SK-N-MC (cell line): ENCODE results near the gene SGMS1.
A peak's percentile ranks its signal among the peaks of the same experiment; 100 is the strongest.

Experiments used
- DNase-seq: peaks from one replicate; pipeline ENCODE4 v3.0.0-alpha.2; 2011; ENCODE audit warnings: low read depth, low spot score
- H3K27ac ChIP-seq: fragments of 200-600 bp; sonication (generic); 2 replicates; pipeline ENCODE4 v1.5.1; 2016; ENCODE audit warnings: mixed run types
- H3K36me3 ChIP-seq: fragments of 200-600 bp; sonication (generic); 2 replicates; pipeline ENCODE4 v1.6.1; 2017; ENCODE audit warnings: antibody characterized with exemption, low read length, mixed read lengths; ENCODE audit not compliant: insufficient read depth
- H3K4me3 ChIP-seq: fragments of 200-600 bp; sonication (generic); 2 replicates; pipeline ENCODE4 v1.5.1; 2016
- H3K9ac ChIP-seq: fragments of 200-600 bp; sonication (generic); 2 replicates; pipeline ENCODE4 v1.8.0; 2017; ENCODE audit warnings: mixed run types, mixed read lengths; ENCODE audit not compliant: insufficient read length
- H3K9me3 ChIP-seq: fragments of 200-600 bp; sonication (generic); 2 replicates; pipeline ENCODE4 v1.6.1; 2017; ENCODE audit warnings: low read depth, mild to moderate bottlenecking, antibody characterized with exemption, low read length, moderate library complexity, mixed read lengths
- EZH2 ChIP-seq: fragments of 200-600 bp; sonication (generic); IDR thresholded peaks from one replicate; pipeline ENCODE4 v1.6.1; 2017; ENCODE audit warnings: antibody characterized with exemption
- FOXP2 ChIP-seq: optimal IDR thresholded peaks from 2 replicates; pipeline ENCODE3; 2011; ENCODE audit warnings: mild to moderate bottlenecking, moderate library complexity; ENCODE audit not compliant: insufficient read depth; ENCODE audit errors: extremely low read length, control extremely low read depth
- POLR2AphosphoS5 ChIP-seq: IDR thresholded peaks from 2 replicates; pipeline ENCODE4 v1.6.1; 2012; ENCODE audit warnings: mild to moderate bottlenecking, low read depth, low read length, borderline replicate concordance

The SGMS1 gene

DNA sequence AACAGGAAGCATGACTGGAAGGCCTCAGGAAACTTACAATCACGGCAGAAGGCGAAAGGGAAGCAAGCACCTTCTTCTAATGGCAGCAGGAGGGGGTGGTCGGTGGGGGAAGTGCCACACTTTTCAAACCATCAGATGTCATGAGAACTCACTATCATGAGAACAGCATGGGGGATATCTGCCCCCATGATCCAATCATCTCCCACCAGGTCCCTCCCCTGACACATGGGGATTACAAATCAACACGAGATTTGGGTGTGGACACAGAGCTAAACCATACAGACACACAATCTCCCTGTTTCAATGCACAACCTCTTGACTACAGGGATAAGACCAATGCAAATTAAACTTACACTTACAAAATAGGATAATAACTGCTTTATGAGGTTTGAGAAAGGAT lies 97.6 kb downstream of the SGMS1 start:
- H3K27ac ChIP-seq = no peak overlapping the region
- DNase-seq = no peak
- no peaks in the 10 kb centered on the region for H3K36me3 ChIP-seq
- TF ChIP-seq EZH2 (no peak), POLR2AphosphoS5 (no peak), FOXP2 (no peak)
- no peaks in the 10 kb centered on the region for H3K9me3 ChIP-seq
- no peak overlapping the region for H3K9ac ChIP-seq
- no peak overlapping the region for H3K4me3 ChIP-seq

DNA sequence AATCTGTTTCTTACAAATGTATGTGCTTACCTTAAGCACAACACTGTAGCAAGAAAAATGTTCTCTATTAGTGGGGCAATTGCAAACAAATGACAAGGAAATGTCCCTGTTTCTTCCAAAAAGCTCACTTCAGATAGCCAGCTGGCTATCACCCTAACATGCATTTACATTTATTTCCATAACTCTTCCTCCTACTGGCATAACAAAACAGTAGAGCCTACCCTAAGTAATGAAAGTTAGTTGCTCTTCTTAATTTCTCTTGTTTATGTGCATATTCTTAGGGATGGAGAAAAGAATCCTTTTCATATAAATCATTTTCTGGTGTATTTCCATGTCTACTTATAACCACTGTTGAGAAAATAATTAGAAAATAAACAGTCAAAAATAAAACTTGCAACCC lies 100.4 kb downstream of the SGMS1 start:
- no peak overlapping the region for H3K4me3 ChIP-seq
- H3K27ac ChIP-seq = no peak overlapping the region
- no peaks in the 10 kb centered on the region for H3K36me3 ChIP-seq
- no peak for DNase-seq
- H3K9me3 ChIP-seq = no peaks in the 10 kb centered on the region
- TF ChIP-seq POLR2AphosphoS5 (no peak), FOXP2 (no peak), EZH2 (no peak)
- H3K9ac ChIP-seq = no peak overlapping the region

DNA sequence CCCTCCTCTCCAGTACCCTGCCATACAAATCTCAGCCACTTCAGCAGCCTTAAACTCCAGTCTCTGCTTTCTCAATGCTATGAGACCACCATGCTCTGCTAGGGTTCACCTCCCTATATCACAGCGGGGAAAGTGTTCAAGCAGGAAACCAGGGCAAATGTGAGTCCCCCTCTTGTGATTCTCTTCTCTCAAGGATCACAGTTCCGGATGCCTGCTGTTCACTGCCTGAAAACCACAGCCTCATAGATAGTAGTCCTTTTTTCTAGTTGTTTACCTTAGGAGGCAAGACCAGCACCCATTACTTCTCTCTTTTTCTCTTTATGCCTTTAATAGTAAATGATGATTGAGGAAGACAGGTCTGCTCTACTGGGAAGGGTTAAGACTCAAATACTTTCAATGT lies 100.8 kb downstream of the SGMS1 start:
- Histone ChIP-seq H3K27ac (no peak overlapping the region), H3K9ac (no peak overlapping the region), H3K9me3 (no peaks in the 10 kb centered on the region), H3K36me3 (no peaks in the 10 kb centered on the region), H3K4me3 (no peak overlapping the region)
- TF ChIP-seq EZH2 = no peak
- TF ChIP-seq FOXP2 = no peak
- no peak for TF ChIP-seq POLR2AphosphoS5
- DNase-seq = no peak

GRCh38 chr10:50520115-50520514 lies 103.6 kb downstream of the SGMS1 start:
- DNase-seq = no peak
- Histone ChIP-seq H3K9me3 (no peaks in the 10 kb centered on the region), H3K27ac (no peak overlapping the region), H3K9ac (no peak overlapping the region), H3K4me3 (no peak overlapping the region), H3K36me3 (no peaks in the 10 kb centered on the region)
- TF ChIP-seq POLR2AphosphoS5 (no peak), FOXP2 (no peak), EZH2 (no peak)

DNA sequence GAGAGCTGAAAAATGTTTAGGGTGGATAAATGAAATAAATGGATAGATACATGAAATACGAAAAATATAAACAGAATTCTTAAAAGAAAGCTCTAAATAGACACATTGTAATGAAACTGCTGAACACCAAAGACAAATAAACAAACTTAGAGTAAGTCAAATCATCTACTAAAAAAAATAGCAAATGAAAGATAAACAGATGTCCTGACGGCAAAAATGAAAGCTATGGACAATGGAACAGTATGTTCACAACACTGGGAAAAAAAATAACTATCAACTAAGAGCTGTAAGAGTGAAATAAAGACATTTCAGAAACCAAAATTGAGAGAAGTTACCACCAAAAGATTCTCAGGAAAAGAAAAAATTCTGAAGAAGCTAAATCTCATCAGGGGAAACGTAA lies 106.1 kb downstream of the SGMS1 start:
- Histone ChIP-seq H3K9ac (no peak overlapping the region), H3K36me3 (no peaks in the 10 kb centered on the region), H3K4me3 (no peak overlapping the region), H3K27ac (no peak overlapping the region), H3K9me3 (no peaks in the 10 kb centered on the region)
- no peak for TF ChIP-seq FOXP2
- TF ChIP-seq POLR2AphosphoS5 = no peak
- no peak for TF ChIP-seq EZH2
- DNase-seq = no peak

- Histone ChIP-seq H3K36me3 (no peaks in the 10 kb centered on the region), H3K9ac (no peak overlapping the region), H3K27ac (no peak overlapping the region), H3K4me3 (no peak overlapping the region), H3K9me3 (no peaks in the 10 kb centered on the region)
- peak; percentile 10 for DNase-seq
- no peak for TF ChIP-seq FOXP2
- TF ChIP-seq EZH2 = no peak
- no peak for TF ChIP-seq POLR2AphosphoS5
Measured at GRCh38 chr10:50516171-50516570, 107.6 kb downstream of the SGMS1 start.

- TF ChIP-seq FOXP2 = no peak
- TF ChIP-seq POLR2AphosphoS5 = no peak
- TF ChIP-seq EZH2 = no peak
- Histone ChIP-seq H3K9ac (no peak overlapping the region), H3K9me3 (no peaks in the 10 kb centered on the region), H3K36me3 (no peaks in the 10 kb centered on the region), H3K4me3 (no peak overlapping the region), H3K27ac (no peak overlapping the region)
- no peak for DNase-seq
Measured at GRCh38 chr10:50515420-50515819, 108.3 kb downstream of the SGMS1 start.

DNA sequence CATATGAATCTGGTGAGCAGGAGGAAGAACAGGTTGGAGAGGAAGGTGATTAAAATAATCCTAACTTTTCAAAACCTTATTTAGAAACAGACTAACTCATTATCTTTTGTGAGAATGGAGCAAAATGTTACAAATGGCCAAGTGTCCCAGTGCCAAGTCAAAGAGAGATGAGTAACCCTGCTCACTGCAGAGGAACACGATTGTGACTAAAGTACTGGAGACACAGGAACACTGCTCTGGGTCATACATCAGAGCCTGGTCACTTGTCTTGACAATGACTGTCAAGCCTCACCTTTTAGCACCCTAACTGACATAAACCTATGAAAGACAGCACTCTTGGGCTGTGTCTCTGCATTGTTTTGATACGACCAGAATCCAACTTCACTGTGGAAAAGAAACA lies 108.8 kb downstream of the SGMS1 start:
- Histone ChIP-seq H3K9me3 (no peaks in the 10 kb centered on the region), H3K36me3 (no peaks in the 10 kb centered on the region), H3K9ac (no peak overlapping the region), H3K27ac (no peak overlapping the region), H3K4me3 (no peak overlapping the region)
- DNase-seq = no peak
- TF ChIP-seq EZH2 (no peak), FOXP2 (no peak), POLR2AphosphoS5 (no peak)

DNA sequence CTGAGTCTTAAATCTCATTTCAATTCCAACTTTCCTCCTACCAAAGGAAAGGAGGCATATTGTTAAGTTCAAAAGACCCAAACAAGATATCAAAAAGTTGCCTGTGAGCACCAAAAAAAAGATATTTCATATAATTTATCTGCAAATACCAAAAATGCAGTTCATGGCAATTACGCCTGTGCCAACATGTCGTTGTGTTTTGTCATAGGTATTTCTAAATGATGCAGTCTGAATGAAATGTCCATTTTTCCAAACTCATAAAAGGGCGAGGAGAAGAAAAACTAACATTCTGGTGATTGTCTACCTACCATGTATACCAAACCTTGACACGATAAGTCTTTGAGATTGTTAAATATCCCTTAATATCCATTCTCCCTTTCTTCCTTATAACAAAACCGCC lies 109.8 kb downstream of the SGMS1 start:
- no peak overlapping the region for H3K9ac ChIP-seq
- no peak overlapping the region for H3K27ac ChIP-seq
- no peak overlapping the region for H3K4me3 ChIP-seq
- DNase-seq = no peak
- H3K9me3 ChIP-seq = no peaks in the 10 kb centered on the region
- no peaks in the 10 kb centered on the region for H3K36me3 ChIP-seq
- TF ChIP-seq FOXP2 = no peak
